ENCODE results near the gene ODAD3.
"Not testable (repeated sequence)": the region's sequence is repeated elsewhere in the genome, so short reads cannot be mapped to it uniquely, and the experiment has no call there.

ODAD3 gene

GRCh38 chr19:11418094-11418548 is 16.8 kb downstream of the ODAD3 start:
- DNase-seq, result no peak
- H3K27ac ChIP-seq, result no peak overlapping the region
- TF ChIP-seq CTCF (IDR thresholded peaks at IDR 0.05; ENCODE audit: low read depth, low read length), result no peak
- 0 out of 2 replicates have a peak overlapping the region, but pooled peaks have one; percentile 25 for H3K4me3 ChIP-seq (ENCODE audit: low read depth, low read length)
- peaks cover 6% of the 10 kb centered on the region for H3K9me3 ChIP-seq (ENCODE audit: severe bottlenecking)
- H3K27me3 ChIP-seq (ENCODE audit: insufficient read depth, low read depth, severe bottlenecking), result peaks cover 75% of the 10 kb centered on the region
- no peaks in the 10 kb centered on the region for H3K36me3 ChIP-seq

GRCh38 chr19:11416346-11417052 is 18.4 kb downstream of the ODAD3 start:
- no peak for TF ChIP-seq CTCF (IDR thresholded peaks at IDR 0.05; ENCODE audit: low read depth, low read length)
- Histone ChIP-seq H3K9me3 (ENCODE audit: severe bottlenecking) (peaks cover under 1% of the 10 kb centered on the region), H3K36me3 (no peaks in the 10 kb centered on the region), H3K27me3 (ENCODE audit: insufficient read depth, low read depth, severe bottlenecking) (peaks cover 70% of the 10 kb centered on the region), H3K4me3 (ENCODE audit: low read depth, low read length) (no peak overlapping the region), H3K27ac (no peak overlapping the region)
- DNase-seq, result no peak

GRCh38 chr19:11414544-11414943 is 20.4 kb downstream of the ODAD3 start:
- no peak overlapping the region for H3K27ac ChIP-seq
- no peaks in the 10 kb centered on the region for H3K9me3 ChIP-seq (ENCODE audit: severe bottlenecking)
- peak; percentile 85 for DNase-seq

GRCh38 chr19:11410682-11411081 is 24.2 kb downstream of the ODAD3 start:
- Histone ChIP-seq H3K27ac (no peak overlapping the region), H3K4me3 (ENCODE audit: low read depth, low read length) (no peak overlapping the region)
- no peak for DNase-seq

More at GRCh38 chr19:11414544-11414943, 20.4 kb downstream of the ODAD3 start:
- Histone ChIP-seq H3K4me3 (ENCODE audit: low read depth, low read length) (no peak overlapping the region), H3K36me3 (no peaks in the 10 kb centered on the region), H3K27me3 (ENCODE audit: insufficient read depth, low read depth, severe bottlenecking) (peaks cover 66% of the 10 kb centered on the region)
- TF ChIP-seq CTCF (IDR thresholded peaks at IDR 0.05; ENCODE audit: low read depth, low read length), result no peak

GRCh38 chr19:11408591-11408990 is 26.3 kb downstream of the ODAD3 start:
- Histone ChIP-seq H3K27ac (no peak overlapping the region), H3K36me3 (no peaks in the 10 kb centered on the region), H3K4me3 (ENCODE audit: low read depth, low read length) (no peak overlapping the region), H3K27me3 (ENCODE audit: insufficient read depth, low read depth, severe bottlenecking) (peaks cover 37% of the 10 kb centered on the region), H3K9me3 (ENCODE audit: severe bottlenecking) (no peaks in the 10 kb centered on the region)
- no peak for TF ChIP-seq CTCF (IDR thresholded peaks at IDR 0.05; ENCODE audit: low read depth, low read length)
- no peak for DNase-seq

More at GRCh38 chr19:11410682-11411081, 24.2 kb downstream of the ODAD3 start:
- Histone ChIP-seq H3K9me3 (ENCODE audit: severe bottlenecking) (no peaks in the 10 kb centered on the region), H3K27me3 (ENCODE audit: insufficient read depth, low read depth, severe bottlenecking) (peaks cover 41% of the 10 kb centered on the region), H3K36me3 (no peaks in the 10 kb centered on the region)
- no peak for TF ChIP-seq CTCF (IDR thresholded peaks at IDR 0.05; ENCODE audit: low read depth, low read length)

- H3K27me3 ChIP-seq (ENCODE audit: insufficient read depth, low read depth, severe bottlenecking), result peaks cover 28% of the 10 kb centered on the region
- H3K36me3 ChIP-seq; H3K4me3 ChIP-seq (ENCODE audit: low read depth, low read length); H3K9me3 ChIP-seq (ENCODE audit: severe bottlenecking); DNase-seq; H3K27ac ChIP-seq: not testable (repeated sequence)
These were observed 28.2 kb downstream of the ODAD3 start for GRCh38 chr19:11406703-11407236.
